Kidney tubule cell (primary cell): ENCODE results near the gene C6orf15.

ENCODE experiments used
- DNase-seq: peaks from one replicate; pipeline ENCODE4 v3.0.0-alpha.2; 2018; ENCODE audit warnings: low spot score

Gene C6orf15

DNA sequence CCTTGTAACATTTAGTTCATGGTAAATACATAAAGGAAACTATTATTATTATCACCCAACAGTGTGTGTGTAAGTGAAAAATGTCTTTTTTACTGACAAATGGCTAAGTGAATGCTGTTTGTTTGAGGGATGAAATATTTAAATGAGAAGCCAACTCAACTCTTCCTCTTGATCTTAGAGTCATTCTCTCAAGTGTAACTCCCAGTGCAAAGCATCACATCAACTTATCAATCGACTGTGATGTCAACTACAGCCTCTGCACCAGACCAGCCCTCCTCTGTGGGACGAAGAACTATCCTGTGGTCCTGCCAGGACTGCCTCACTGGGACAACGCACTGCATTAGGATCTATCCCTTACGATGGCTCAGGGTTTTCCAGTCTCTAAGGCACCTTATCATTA lies 5.3 kb downstream of the C6orf15 start:
- DNase-seq, result no peak

DNA sequence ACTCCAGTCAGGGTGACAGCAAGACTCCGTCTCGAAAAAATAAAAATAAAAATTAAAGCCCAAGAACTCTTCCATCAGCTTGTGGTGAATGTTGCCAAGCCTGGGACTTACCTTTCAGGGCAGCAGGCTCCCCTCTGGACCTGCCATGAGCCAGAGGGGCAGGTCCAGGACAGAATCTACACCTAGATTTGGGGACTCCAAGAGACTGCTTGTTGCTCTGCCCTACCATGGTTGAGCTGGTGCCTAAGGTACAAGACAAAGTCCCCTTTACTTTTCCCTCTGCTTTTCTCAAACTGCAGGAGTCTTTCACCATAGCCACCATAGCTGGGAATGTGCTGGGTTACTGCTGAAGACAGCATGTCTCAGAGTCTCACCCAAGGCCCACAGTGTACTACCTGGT lies 9.2 kb downstream of the C6orf15 start:
- no peak for DNase-seq

DNA sequence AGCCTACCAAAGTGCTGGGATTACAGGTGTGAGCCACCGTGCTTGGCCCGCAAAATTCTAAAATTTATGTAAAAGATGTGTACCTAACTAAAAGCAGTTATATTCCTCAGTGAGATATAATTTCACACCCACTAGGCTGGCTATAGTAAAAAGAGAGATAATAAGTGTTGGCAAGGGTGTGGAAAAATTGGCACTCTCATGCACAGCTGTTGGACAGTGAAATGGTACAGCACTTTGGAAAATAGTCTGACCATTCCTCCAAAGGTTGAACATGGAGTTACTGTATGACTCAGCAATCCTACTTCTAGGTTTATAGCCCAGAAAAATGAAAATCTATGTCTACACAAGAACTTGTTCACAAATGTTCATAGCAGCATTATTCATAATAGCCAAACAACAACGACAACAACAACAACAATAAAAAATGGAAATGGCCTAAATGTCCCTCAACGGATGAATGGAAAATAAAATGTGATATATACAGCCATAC lies 13.9 kb downstream of the C6orf15 start:
- no peak for DNase-seq

DNA sequence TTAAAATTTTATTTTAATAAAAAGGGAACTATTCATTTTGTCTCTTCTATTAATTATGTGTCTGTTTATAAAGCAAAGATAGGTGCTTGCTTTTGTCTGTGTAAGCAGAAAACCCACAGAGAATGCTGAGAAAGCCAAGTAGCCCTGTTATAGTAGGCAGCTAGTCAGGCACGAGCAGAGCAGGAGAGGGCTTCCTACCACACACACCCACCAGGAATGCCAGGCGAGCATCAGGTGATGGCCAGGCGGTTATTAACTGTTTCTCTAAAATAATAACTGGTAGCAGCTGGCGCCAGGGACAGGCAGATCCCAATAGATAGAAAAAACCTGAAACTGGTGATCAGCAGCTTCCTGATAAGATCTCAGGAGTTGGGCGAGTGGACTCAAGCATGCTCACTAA lies 15.7 kb downstream of the C6orf15 start:
- no peak for DNase-seq

DNA sequence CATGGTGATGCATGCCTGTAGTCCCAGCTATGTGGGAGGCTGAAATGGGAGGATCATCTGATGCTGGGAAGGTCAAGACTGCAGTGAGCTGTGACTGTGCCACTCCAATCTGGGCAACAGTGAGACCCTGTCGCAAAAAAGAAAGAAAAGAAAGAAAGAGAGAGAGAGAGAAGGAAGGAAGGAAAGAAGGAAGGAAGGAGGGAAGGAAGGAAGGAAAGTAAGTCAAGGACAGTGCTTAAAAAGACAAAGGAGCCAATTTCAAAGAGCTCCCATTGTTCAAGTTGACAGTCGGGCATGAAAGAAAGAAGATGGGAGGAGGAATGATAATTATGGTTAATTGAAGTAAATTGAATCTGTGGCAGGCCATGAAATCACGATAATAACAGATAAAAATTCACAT lies 16.2 kb downstream of the C6orf15 start:
- DNase-seq, result no peak

DNA sequence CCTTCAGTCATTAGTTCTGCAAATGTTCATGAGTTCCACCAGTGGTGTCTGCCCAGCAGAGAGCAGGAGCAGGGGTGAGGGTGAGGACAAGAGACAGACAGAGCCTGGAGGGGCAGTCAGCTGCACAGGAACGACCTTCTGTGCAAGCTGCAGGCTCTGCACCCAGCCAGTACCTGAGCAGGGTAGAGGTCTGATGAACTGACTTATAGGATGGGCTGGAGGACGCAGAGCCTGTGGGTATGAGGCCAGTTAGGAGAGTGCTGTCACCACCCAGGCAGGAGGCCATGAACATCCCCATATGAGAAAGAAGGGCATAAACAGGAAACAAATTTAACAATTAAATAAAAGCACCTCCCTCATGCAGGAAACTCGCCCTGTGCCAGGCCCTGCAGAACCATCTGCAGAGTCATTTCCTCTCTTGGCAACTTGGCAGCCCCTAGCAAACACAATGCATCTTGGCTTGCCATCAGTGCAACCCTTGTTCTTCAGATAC lies 17.9 kb downstream of the C6orf15 start:
- DNase-seq, result no peak

DNA sequence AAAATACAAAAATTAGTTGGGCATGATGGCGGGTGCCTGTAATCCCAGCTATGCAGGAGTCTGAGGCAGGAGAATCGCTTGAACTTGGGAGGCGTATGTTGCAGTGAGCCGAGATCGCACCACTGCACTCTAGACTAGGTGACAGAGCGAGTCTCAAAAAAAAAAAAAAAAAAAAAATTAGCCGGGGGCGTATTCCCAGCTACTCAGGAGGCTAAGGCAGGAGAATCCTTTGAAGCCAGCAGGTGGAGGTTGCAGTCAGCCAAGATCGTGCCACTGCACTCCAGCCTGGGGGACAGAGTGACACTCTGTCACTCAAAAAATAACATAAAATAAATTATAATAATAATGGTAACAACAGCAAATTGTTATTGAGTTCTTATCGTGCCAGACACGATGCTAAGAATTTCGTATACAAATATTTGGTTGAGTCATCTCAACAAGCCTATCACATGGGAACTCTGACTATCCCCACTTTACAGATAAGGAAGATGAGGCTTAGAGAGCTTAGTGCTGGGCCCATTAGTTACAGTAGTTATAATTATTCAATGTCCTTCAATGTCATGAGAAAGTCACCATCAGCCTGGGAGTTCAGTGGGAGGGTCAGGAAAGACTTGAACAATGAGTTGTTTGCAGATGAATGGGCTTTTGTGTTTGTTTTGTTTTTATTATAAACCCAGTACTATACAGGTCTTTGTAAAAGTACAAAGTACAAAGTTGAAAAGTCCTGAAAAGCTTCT lies 19.4 kb downstream of the C6orf15 start:
- no peak for DNase-seq

DNA sequence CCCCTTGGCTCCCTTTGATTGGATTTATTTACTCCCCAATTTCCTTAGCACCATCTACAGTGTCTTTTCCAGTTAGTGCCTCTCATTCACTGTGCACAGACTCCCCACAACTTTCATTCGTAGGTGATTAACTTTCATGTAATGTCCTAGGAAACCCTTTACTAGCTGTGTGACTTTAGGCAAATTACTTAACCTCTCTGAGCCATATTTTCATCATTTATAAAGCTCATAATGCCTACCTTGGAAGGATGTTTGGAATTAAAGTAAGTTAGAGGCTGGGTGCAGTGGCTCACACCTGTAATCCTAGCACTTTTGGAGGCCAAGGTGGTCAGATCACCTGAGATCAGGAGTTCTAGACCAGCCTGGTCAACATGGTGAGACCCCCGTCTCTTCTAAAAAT lies 20.1 kb downstream of the C6orf15 start:
- no peak for DNase-seq

DNA sequence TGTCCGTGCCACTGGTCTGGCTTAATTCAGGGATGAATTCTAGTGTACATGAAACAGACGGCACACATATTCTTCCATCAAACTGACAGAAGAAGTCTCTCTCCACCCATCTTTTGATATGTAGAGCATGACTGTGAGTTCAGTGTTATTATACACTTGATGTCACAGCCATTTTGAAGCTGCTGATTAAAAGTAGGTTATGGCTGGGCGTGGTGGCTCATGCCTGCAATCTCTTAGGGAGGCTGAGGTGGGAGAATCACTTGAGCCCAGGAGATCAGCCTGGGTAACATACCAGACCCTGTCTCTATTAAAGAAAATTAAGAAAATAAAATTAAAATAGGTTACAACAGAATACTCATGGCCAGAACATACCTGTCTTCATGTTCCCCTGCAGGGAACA lies 20.7 kb downstream of the C6orf15 start:
- no peak for DNase-seq

DNA sequence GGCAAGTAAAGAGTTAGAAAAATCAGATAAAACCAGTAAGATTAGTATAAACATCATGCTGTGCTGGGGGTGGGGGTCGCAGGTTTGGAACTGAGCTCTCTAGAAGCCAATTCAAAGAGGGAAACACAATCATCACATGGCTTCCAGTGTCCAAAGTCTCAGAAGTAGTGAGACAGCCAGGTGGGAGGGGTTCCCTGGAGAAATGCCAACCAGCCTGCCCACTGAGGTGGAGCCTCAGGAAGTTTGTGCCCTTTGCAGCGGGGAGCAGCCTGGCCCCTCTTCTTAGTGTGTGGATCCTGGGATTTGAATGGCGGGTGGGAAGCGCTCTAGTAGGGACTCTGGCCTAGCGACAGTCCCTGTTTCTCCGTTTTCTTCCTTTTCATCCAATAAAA lies 21.4 kb downstream of the C6orf15 start:
- no peak for DNase-seq

DNA sequence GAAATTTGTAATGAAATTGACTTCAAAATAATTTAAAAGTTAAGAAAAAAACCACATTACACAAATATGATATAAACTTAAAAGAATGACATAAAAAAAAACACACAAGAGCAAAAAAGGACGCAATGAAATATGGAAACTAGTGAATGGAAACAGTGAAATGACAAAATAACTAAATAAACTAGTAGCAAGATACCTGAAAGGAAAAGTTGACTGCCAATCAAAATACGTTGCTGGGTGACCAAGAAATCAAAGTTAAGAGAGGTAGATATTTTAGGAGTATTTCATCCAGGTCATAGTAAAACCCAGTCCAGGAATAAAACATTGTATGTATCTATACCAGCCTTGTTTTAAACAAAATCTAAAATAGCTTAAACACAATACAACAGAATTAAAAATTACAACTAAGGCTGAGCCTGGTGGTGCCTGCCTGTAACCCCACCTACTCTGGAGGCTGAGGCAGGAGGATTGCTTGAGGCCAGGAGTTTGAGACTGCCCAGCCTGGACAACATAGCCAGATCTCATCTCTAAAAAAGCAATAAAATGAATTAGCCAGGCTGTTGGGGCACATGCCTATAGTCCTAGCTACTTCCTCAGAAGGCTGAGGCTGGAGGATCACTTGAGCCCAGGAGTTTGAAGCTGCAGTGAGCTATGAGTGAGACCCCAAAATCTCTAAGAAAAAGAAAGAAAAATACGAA lies 22.0 kb downstream of the C6orf15 start:
- DNase-seq, result no peak

DNA sequence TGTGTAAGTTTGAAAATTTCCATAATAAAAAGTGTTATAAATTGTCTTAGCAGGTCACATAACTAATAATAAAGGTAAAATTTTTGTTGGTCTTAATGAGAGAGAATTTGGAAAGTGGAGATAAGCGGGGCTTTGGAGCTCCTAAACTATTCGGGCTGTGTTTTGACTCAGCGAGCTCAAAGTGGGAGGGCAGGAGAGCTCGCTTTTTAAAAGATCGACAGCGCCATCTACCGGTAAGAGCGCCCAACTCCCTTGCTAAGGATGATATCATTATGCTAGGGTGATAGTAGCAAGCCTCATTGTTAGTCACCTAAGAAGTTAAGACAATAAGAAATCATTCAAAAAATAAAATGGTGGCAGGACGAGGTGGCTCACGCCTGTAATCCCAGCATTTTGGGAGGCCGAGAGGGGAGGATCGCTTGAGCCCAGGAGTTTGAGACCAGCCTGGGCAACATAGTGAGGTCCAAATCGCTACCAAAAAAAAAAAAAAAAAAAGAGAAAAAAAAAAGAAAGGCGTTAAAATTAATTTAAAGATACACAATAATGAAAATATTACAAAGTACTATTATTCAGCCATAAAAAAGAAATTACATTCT lies 24.8 kb downstream of the C6orf15 start:
- peak; percentile 91 for DNase-seq

DNA sequence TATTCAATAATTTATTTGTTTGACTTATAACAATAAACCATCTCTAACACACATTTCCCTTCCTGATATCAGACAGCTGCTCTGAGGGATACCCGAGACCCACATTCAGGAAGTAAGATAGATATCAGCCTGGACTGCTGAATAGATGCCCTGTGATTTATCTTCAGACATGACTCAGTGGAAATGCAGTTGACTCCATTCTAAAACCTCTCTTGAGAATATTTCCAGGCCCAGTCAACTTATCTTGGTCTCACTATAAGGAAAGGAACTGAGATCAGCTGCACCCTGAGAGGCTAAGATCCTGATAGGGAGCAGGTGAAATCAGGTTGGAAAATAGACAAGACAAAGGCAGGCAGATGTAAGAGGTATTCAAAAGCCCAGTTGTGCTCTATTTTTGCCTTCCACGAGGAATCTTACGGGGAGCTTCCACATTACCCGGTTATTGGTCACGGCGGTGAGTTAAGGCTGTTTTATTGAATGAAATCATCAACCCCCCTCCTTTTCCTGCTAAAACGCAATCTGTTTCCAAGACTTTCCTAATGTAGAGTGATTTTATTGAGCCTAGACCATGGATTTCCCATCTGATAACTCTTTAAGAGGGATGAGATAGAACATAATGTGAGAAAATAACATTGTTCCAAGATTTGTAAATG lies 25.5 kb downstream of the C6orf15 start:
- DNase-seq, result peak; percentile 89

DNA sequence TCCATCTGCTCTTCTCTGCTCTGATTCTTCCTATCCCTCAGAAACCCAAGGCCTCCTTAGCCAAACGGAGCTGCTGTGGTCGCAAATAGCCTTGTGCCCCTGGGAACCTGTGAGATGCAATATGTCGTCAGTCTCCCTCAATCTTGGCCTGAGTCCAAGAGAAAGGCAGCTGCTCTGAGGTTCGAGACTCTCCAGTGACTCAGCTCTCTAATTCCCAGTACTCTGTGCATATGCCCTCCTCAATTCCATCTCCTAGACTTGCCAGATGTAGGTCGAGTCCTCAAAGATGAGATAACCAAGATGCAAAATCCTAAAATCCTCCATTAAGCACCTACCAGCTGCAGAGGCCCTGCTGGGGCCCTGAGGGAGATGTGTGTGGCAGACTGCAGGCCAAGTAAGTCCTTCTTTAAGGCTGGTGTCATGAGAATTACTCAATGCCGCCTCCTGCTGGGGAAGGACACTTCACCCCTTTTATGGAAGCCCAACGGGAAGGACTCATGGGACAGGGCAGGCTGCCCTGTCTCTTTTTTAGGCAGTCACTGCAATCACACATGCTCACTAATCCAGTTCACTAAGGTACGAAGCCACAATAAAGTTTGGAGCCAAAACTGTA lies 28.5 kb downstream of the C6orf15 start:
- peak; percentile 55 for DNase-seq

DNA sequence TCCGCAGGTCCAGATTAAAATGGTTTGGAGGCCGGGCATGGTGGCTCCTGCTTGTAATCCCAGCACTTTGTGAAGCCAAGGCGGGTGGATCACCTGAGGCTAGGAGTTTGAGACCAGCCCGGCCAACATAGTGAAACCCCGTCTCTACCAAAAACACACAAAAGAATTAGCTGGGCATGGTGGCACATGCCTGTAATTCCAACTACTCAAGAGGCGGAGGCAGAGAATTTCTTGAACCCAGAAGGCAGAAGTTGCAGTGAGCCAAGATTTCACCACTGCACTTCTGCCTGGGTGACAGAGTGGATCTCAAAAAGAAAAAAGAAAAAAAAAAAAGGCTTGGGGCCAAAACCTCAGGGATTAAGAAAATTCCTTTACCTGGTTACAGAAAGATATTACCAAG lies 30.5 kb downstream of the C6orf15 start:
- DNase-seq, result no peak

DNA sequence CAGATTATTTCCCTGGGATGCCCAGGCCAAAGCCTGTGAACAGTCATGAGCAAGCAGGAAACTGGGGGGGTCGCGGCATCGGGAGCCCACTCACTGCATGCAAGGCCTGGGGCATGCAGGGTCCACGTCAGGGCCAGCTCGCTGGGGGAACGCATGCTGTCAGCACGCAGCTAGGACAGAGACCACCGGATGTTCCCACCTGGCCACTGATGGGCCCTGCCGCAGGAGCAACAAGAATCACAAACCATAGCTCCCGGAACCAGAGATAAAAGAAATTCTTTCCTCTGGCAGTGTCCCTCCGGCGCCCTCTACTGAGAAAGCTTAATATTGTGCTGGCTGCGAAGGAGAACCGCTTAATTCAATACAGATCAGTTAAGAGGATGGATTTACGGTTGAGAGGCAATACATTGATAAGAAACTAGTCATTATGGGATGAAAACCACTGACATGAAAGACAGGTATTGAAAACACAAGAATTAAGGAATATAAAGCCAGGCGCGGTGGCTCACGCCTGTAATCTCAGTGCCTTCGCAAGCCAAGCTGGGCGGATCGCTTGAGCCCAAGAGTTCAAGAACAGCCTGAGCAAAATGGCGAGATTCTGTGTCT lies 32.6 kb downstream of the C6orf15 start:
- peak; percentile 75 for DNase-seq

DNA sequence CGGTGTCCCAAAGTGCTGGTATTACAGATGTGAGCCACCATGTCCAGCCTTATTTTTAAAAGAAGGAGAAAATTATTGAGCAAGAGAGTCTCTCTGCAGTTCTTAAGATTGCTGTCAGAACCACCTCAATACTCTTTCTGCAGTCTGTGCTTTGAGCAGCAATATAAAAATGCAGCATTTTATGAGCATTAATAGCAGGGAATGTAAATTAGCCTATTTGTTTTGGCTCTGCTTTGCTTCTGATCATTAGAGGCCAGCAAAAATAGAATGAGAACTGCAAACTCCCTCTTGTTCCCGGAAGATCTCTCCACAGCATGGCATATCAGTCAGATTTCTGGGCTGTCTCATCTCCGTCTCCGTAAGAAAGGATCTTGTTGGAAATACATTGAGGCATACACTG lies 35.8 kb downstream of the C6orf15 start:
- DNase-seq, result no peak

DNA sequence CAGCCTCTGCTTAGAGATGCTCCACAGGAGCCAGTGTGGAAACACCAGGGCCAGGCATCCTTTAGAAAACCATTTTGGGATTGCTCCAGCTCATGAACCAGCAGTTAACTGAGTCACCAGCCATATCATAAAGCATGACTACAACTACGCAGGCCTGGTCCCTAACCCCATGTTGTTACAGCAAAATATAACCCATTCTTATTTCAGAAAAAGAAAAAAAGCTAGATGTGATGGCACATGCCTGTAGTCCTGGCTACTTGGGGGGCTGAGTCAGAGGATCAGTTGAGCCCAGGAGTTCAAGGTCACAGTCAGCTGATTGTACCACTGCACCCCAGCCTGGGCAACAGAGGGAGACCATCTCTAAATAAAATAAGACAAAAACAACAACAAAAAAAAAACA lies 36.8 kb downstream of the C6orf15 start:
- no peak for DNase-seq

DNA sequence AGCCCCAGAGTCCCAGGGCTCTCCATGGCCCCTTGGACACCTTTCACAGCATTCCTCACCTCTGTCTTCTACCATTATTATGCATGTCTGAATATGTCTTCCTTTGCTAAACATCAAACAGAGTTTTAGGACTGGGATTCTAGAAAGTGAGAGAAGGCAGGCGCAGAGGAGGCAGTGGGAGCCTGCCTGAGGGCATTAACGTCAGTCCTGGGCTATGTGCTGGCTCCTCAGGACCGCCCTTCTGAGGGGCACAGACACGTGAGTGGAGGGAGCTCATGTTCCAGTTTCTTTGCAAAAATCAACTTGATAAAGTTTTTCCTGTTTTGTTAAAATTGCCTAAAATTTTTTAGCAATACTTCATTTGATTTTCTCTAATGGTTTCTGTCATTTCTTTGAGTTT lies 38.0 kb downstream of the C6orf15 start:
- DNase-seq, result no peak

DNA sequence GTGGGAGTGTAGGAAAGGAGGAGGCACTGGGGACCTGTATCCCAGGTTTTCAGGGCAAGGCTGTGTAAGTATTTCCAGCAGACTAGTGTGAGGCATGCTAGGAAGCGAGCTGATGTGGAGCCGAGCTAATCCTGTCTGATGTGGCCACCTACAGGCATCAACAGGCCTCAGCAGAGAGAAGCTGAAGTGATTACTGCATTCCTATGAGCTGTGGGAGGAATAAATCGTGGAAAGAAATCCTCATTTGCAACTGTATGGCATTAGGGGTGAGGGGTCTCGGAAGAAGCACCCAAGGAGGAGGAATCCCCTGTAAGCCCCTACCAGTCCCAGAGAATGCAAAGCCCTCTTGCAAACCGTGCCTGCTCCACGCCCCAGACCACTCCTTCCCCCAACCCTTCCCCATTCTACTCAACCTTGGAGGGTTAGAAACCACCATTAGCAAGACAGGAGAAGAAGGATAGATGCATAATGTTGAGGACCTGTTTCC lies 41.6 kb downstream of the C6orf15 start:
- DNase-seq, result peak; percentile 88

DNA sequence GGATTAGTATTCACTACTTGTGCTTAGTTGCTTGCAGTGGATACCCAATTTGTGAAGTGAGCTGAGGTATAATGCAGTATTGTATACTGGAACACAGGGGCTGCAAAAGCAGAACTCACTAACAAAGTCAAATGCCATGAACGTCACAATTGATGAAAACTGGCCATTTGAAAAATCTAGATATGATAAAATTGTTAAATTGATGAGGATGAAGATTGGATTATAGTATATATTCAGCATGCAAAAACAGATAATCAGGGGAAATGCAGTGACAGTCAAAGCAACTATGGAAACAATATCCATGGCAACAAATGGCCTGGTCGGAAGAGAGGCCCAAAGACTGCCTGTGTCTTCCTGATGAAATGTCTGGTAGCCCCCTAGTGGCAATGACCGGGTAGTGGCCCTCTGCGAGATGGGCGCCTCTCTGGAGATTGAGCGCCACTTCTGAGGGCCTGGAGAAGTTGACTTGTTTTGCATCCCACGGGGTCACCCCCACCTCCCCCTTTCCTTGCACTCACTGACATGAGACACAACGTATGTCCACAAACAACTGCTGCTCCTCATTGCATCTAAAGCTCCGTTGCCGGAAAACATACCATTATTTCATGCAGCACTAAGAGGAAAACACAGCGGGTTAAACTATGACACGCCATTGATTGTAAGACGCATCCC lies 43.6 kb downstream of the C6orf15 start:
- peak; percentile 85 for DNase-seq
